WERI-Rb-1 (cell line): ENCODE data around the gene MXRA8.

Experiments
- DNase-seq: peaks from one replicate; pipeline ENCODE4 v3.0.0-alpha.2; 2020
- H3K27ac ChIP-seq: fragments of 250-450 bp; sonication (Bioruptor Pico); 2 replicates; pipeline ENCODE4 v1.5.1; 2020; ENCODE audit warnings: mild to moderate bottlenecking, moderate library complexity
- H3K27me3 ChIP-seq: fragments of 250-450 bp; sonication (Bioruptor Pico); 2 replicates; pipeline ENCODE4 v1.5.1; 2021; ENCODE audit warnings: mild to moderate bottlenecking, low read depth, moderate library complexity; ENCODE audit not compliant: insufficient read depth, severe bottlenecking
- H3K36me3 ChIP-seq: fragments of 250-450 bp; sonication (Bioruptor Pico); 2 replicates; pipeline ENCODE4 v1.5.1; 2020; ENCODE audit warnings: mild to moderate bottlenecking, moderate library complexity
- H3K4me3 ChIP-seq: 2 replicates; pipeline ENCODE4 v1.5.1; 2011; ENCODE audit warnings: low read depth, mild to moderate bottlenecking, control low read depth, low read length
- H3K9me3 ChIP-seq: fragments of 250-450 bp; sonication (Bioruptor Pico); 2 replicates; pipeline ENCODE4 v1.5.1; 2021; ENCODE audit warnings: mild to moderate bottlenecking, moderate library complexity; ENCODE audit not compliant: severe bottlenecking
- CTCF ChIP-seq: IDR thresholded peaks from 2 replicates; pipeline ENCODE4 v1.5.1; 2011; ENCODE audit warnings: low read depth, mild to moderate bottlenecking, control low read depth, inconsistent platforms, low read length

The MXRA8 gene

GRCh38 chr1:1304331-1305299 lies 53.7 kb downstream of the MXRA8 start:
- Histone ChIP-seq H3K36me3 (peaks cover 28% of the 10 kb centered on the region), H3K27ac (peak overlapping the region; percentile 99)
- DNase-seq = peak; percentile 97

DNA sequence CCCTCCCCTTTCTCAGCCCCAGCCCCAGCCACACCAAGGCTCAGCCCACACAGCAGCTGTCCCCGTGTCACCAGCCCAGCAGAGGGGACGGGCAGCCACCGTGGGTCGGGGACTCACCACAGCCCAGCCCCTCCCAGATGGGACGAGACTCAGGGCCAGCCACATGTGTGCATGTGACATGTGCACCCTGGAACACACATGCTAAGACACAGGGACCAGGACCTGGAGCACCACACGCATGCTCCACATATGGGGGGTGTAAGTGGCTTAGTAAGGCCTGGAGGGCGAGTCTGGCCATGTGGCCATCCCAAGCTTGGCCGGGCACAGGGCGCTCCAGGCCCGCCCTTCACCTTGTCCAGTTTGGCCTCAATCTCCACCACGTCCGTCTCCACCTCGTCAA lies 54.6 kb downstream of the MXRA8 start:
- Histone ChIP-seq H3K27ac (peak overlapping the region; percentile 99), H3K4me3 (peak overlapping the region; percentile 97)
- TF ChIP-seq CTCF = no peak

More at GRCh38 chr1:1304331-1305299, 53.7 kb downstream of the MXRA8 start:
- H3K4me3 ChIP-seq = peak overlapping the region; percentile 97
- no peaks in the 10 kb centered on the region for H3K9me3 ChIP-seq
- H3K27me3 ChIP-seq = no peaks in the 10 kb centered on the region
- TF ChIP-seq CTCF = 0 out of 2 replicates have a peak, but pooled peaks have one; percentile 5

DNA sequence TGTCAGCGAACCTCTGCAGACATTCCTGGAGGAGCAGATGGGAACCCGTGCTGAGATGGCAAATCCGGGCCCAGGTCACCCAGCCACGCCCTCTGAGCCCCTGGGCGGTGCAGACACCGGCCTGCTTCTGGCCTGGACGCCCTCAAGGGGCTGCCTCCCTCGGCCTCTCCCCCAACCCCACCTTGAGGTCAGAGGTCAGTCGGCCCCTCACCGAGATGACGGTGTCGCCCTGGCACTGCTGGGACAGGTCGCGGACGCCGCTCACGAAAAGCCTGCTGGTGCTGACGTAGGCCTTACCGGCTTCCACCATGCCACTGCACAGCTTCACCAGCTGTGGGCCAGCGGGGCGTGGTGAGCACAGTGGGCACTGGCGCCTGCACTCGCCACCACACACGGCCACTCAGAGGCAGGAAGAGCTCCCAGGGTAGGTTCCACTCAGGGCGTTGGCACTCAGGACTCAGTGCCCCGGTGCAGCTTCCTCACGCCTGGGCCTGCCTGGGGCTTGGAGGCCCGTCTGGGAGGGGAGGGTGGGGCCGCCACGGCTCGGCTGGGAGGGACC lies 55.3 kb downstream of the MXRA8 start:
- H3K27me3 ChIP-seq = no peaks in the 10 kb centered on the region

More for the DNA sequence above, 54.6 kb downstream of the MXRA8 start:
- Histone ChIP-seq H3K36me3 (peaks cover 24% of the 10 kb centered on the region), H3K27me3 (no peaks in the 10 kb centered on the region), H3K9me3 (no peaks in the 10 kb centered on the region)
- peak; percentile 71 for DNase-seq

More for the DNA sequence above, 55.3 kb downstream of the MXRA8 start:
- Histone ChIP-seq H3K27ac (peak overlapping the region; percentile 99), H3K4me3 (peak overlapping the region; percentile 97), H3K9me3 (no peaks in the 10 kb centered on the region), H3K36me3 (peaks cover 23% of the 10 kb centered on the region)
- TF ChIP-seq CTCF = no peak
- DNase-seq = peak; percentile 92
